K562 (cell line): ENCODE data around the gene SHISA5. TPM values are rescaled to one million over a fixed set of nuclear protein-coding genes. Genes with fewer than 3 reads are reported as not detected.

Experiments used
- ATAC-seq: fragments of 200-7000 bp; cut with Tn5 transposase; 3 replicates; pipeline ENCODE4 v1.9.1; 2020; ENCODE audit warnings: moderate library complexity
- BruUV-seq: library from RNA; stranded (reverse); fragments of 400-500 nt; replicated peaks from 2 replicates; lab custom pipeline; 2021; lab: Mats Ljungman, UMichigan
- CTCF ChIA-PET: fragments of 300-600 bp; formaldehyde crosslinking; extraction: SDS; loops from one replicate; lab custom pipeline; 2021; ENCODE audit warnings: low intra/inter-chr PET ratio; lab: Yijun Ruan, JAX
- POLR2A ChIA-PET: fragments of 300-600, 350-650 bp; sonication (Branson Sonifier 250); formaldehyde crosslinking; extraction: SDS; loops from one replicate; lab custom pipeline; 2021; ENCODE audit warnings: antibody characterized with exemption, inconsistent platforms; lab: Yijun Ruan, JAX
- DNase-seq, 4 experiments: peaks; one replicate each; pipeline versions ENCODE4 v3.0.0 to v3.0.0-alpha.2; 2011 to 2018; ENCODE audit warnings: low spot score in 3 of 4, mixed read lengths in 3 of 4; ENCODE audit errors: extremely low read depth in 1 of 4
- FAIRE-seq: peaks from 2 replicates; lab custom pipeline; 2011; peaks lifted over from hg19 to GRCh38; lab: Jason Lieb, UNC
- H2AFZ ChIP-seq: 2 replicates; pipeline ENCODE4 v1.6.0; 2011; ENCODE audit warnings: low read depth, low read length, control low read depth, inconsistent platforms
- H3K27ac ChIP-seq: fragments of 200-600 bp; 3 replicates; pipeline ENCODE4 v1.8.0; 2011; ENCODE audit warnings: low read depth, mild to moderate bottlenecking, control low read depth, inconsistent platforms, low read length, moderate library complexity, mixed read lengths; ENCODE audit errors: extremely low read depth
- H3K27me3 ChIP-seq, 2 experiments: fragments of 300-600 bp in 1 of 2; 2 replicates in 1 of 2; 3 replicates in 1 of 2; pipeline versions ENCODE4 v1.6.0 to v1.8.0; 2011; ENCODE audit warnings: inconsistent platforms in 2 of 2, low read length in 2 of 2, mild to moderate bottlenecking in 1 of 2, mixed read lengths in 1 of 2, moderate library complexity in 1 of 2; ENCODE audit not compliant: control insufficient read depth in 2 of 2, insufficient read depth in 2 of 2
- H3K36me3 ChIP-seq: fragments of 300-600 bp; 3 replicates; pipeline ENCODE4 v1.8.0; 2011; ENCODE audit warnings: mild to moderate bottlenecking, low read length, inconsistent platforms; ENCODE audit not compliant: control insufficient read depth, insufficient read depth
- H3K4me1 ChIP-seq, 2 experiments: fragments of 200-600 bp in 1 of 2; replicated peaks in 1 of 2; 2 replicates in 1 of 2; 3 replicates in 1 of 2; pipeline versions ENCODE4 v1.5.1 to v1.8.0; 2011; ENCODE audit warnings: inconsistent platforms in 2 of 2, low read length in 2 of 2, mild to moderate bottlenecking in 1 of 2, mixed read lengths in 1 of 2, moderate library complexity in 1 of 2; ENCODE audit not compliant: control insufficient read depth in 2 of 2, insufficient read depth in 2 of 2
- H3K4me2 ChIP-seq: 2 replicates; pipeline ENCODE4 v1.6.1; 2011; ENCODE audit warnings: low read length, control low read depth, inconsistent platforms, mixed read lengths; ENCODE audit not compliant: insufficient read depth
- H3K4me3 ChIP-seq: fragments of 200-600 bp; sonication (generic), shearing (Covaris generic); 2 replicates; pipeline ENCODE4 v1.5.1; 2016; ENCODE audit warnings: control low read depth, inconsistent platforms
- H3K79me2 ChIP-seq: fragments of 200-600 bp; 3 replicates; pipeline ENCODE4 v1.8.0; 2011; ENCODE audit warnings: low read length, inconsistent platforms; ENCODE audit not compliant: control insufficient read depth, insufficient read depth
- H3K9ac ChIP-seq, 2 experiments: 2 replicates each; pipeline versions ENCODE4 v1.6.0 to v1.6.1; 2011; ENCODE audit warnings: low read depth in 2 of 2, low read length in 2 of 2, control low read depth in 1 of 2, inconsistent platforms in 1 of 2, mild to moderate bottlenecking in 1 of 2, mixed read lengths in 1 of 2; ENCODE audit not compliant: insufficient read depth in 1 of 2
- H3K9me1 ChIP-seq: one replicate; pipeline ENCODE4 v1.6.0; 2011; ENCODE audit warnings: inconsistent platforms, mild to moderate bottlenecking, low read length, moderate library complexity; ENCODE audit not compliant: control insufficient read depth, insufficient read depth
- H3K9me3 ChIP-seq: replicated peaks from 2 replicates; pipeline ENCODE4 v1.5.1; 2011; ENCODE audit warnings: low read depth, low read length, inconsistent platforms; ENCODE audit not compliant: control insufficient read depth, insufficient read depth
- H4K20me1 ChIP-seq: replicated peaks from 2 replicates; pipeline ENCODE4 v1.6.1; 2011; ENCODE audit warnings: low read length, inconsistent platforms, mixed read lengths; ENCODE audit not compliant: control insufficient read depth, insufficient read depth
- DEAF1 ChIP-seq: fragments of 450-650 bp; formaldehyde crosslinking; IDR thresholded peaks from 2 replicates; pipeline ENCODE4 v1.4.0; 2020; ENCODE audit warnings: mild to moderate bottlenecking, moderate library complexity
- ZNF165 ChIP-seq: fragments of 250-450 bp; sonication (Bioruptor Pico); IDR thresholded peaks from 2 replicates; pipeline ENCODE4 v1.4.0; 2020; ENCODE audit warnings: borderline replicate concordance
- ZNF318 ChIP-seq, 2 experiments: fragments of 450-650 bp; IDR thresholded peaks; 2 replicates each; pipeline ENCODE4 v1.6.1; 2016; ENCODE audit warnings: mild to moderate bottlenecking in 2 of 2, borderline replicate concordance in 1 of 2, low read depth in 1 of 2, moderate library complexity in 1 of 2
- WGBS: fragments of 100-300 bp; shearing (Covaris generic); methylation state at CpG from one replicate; pipeline ENCODE4 v1.1.6; 2016; ENCODE audit warnings: low coverage, mixed read lengths; ENCODE audit not compliant: insufficient coverage; ENCODE audit errors: missing lambda C conversion rate; 5-methylcytosine and 5-hydroxymethylcytosine counted together
- in situ Hi-C: fragments of 300-500 bp; cut with MboI; formaldehyde crosslinking; loops from 4 replicates; pipeline ENCODE4 v1.15.0; 2018; ENCODE audit warnings: inconsistent platforms, mixed read lengths
- intact Hi-C: fragments of 100-400 bp; cut with micrococcal nuclease; formaldehyde crosslinking; loops from 2 replicates; pipeline ENCODE4 v1.14.2; 2022
- polyA plus RNA-seq, 8 experiments: library from polyadenylated mRNA; depleted of rRNA in 4 of 8; stranded (reverse) in 5 of 8; unstranded in 3 of 8; fragments of >200 nt; fragmentation: Nextera tagmentation in 2 of 8; fragmentation: Illumina TruSeq in 1 of 8; extraction: Ambion mirVana in 2 of 8; extraction: Trizol in 1 of 8; gene quantifications; 2 replicates each; pipeline versions ENCODE4 v1.2.1 to v1.2.3, GENCODE V29; 2011 to 2014; ENCODE audit warnings: inconsistent platforms in 1 of 8, missing spikeins in 1 of 8
- total RNA-seq, 7 experiments: library from RNA; depleted of rRNA in 6 of 7; stranded (reverse); fragments of >200 nt in 6 of 7; fragmentation: Illumina TruSeq in 2 of 7; extraction: Trizol in 2 of 7; gene quantifications; 2 replicates each; pipeline versions ENCODE4 v1.2.1 to v1.2.3, GENCODE V29; 2011 to 2021; ENCODE audit warnings: low replicate concordance in 1 of 7
- TF ChIP-seq, protein P1 (sequence below): fragments of 250-450 bp; sonication (Bioruptor Pico); IDR thresholded peaks from 2 replicates; pipeline ENCODE4 v1.8.0; 2022; ENCODE audit warnings: inconsistent platforms
- TF ChIP-seq, protein P2 (sequence below): sonication (generic); formaldehyde crosslinking; IDR thresholded peaks from 2 replicates; pipeline ENCODE4 v1.8.0; 2022; ENCODE audit warnings: mild to moderate bottlenecking, missing genetic modification reagents, borderline replicate concordance

Gene SHISA5
- total and polyA plus RNA-seq, 9 of the 15 experiments (the other 6 are each of a cell fraction or from before 2014, with no cell fraction given): 8.4 to 85.8 (median 56.1) TPM

- TF ChIP-seq DEAF1 (CRISPR knock-in tag): no peak
- TF ChIP-seq ZNF165 (CRISPR knock-in tag): no peak
Observed at GRCh38 chr3:48419597-48419996, 84.4 kb downstream of the SHISA5 start (continued).

DNA sequence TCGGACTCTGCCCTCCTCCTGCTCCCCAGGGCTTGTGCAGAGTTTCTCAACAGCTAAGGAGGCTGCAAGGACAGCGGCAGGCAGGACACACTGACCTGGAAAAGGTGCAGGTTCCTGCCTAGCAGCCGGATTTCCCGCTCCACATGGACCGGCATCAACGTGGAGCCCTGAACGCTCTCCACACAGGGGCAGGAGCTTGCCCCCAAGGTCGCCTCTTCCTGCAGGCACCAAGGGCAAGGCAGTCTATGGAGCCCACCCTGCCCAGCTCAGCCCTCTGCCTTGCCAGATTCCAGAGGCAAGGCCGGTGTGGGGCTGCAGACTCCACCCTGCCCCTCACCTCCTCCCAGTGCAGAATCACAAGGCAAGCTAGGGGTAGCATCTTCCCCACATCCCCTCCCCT lies 84.8 kb downstream of the SHISA5 start:
- H3K27ac ChIP-seq: no peak overlapping the region
- no peaks in the 10 kb centered on the region for H3K9me1 ChIP-seq
- WGBS: 61% methylated on average over 5 of the region's 9 CpGs
- no peak overlapping the region; a peak in 1 of 4 replicates for H3K9ac ChIP-seq
- no peaks in the 10 kb centered on the region for H3K9me3 ChIP-seq
- no peak overlapping the region for H3K4me3 ChIP-seq
- no peak for DNase-seq
- H4K20me1 ChIP-seq: no peaks in the 10 kb centered on the region
- H3K27me3 ChIP-seq: no peaks in the 10 kb centered on the region
- BruUV-seq: no TSS peak
- no peaks in the 10 kb centered on the region for H3K79me2 ChIP-seq
- in situ Hi-C loops: no loop called here
- no peak overlapping the region for H3K4me2 ChIP-seq
- ChIA-PET CTCF (no interaction called here), POLR2A (interaction anchor here (0.9 to 1.2 kb wide), 2 partner anchors 11 to 13 kb away, joined by 3 to 4 read pairs; no protein-coding TSS in a partner anchor)
- no peak for ATAC-seq
- H3K4me1 ChIP-seq: peaks cover 0 to 14% of the 10 kb centered on the region in 2 experiments; a peak in 2 of 5 replicates
- intact Hi-C loops: no loop called here
- FAIRE-seq: no peak
- H2AFZ ChIP-seq: no peak overlapping the region
- H3K36me3 ChIP-seq: no peaks in the 10 kb centered on the region
- TF ChIP-seq, protein P1, sequence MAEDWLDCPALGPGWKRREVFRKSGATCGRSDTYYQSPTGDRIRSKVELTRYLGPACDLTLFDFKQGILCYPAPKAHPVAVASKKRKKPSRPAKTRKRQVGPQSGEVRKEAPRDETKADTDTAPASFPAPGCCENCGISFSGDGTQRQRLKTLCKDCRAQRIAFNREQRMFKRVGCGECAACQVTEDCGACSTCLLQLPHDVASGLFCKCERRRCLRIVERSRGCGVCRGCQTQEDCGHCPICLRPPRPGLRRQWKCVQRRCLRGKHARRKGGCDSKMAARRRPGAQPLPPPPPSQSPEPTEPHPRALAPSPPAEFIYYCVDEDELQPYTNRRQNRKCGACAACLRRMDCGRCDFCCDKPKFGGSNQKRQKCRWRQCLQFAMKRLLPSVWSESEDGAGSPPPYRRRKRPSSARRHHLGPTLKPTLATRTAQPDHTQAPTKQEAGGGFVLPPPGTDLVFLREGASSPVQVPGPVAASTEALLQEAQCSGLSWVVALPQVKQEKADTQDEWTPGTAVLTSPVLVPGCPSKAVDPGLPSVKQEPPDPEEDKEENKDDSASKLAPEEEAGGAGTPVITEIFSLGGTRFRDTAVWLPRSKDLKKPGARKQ: no peak
- TF ChIP-seq, protein P2, sequence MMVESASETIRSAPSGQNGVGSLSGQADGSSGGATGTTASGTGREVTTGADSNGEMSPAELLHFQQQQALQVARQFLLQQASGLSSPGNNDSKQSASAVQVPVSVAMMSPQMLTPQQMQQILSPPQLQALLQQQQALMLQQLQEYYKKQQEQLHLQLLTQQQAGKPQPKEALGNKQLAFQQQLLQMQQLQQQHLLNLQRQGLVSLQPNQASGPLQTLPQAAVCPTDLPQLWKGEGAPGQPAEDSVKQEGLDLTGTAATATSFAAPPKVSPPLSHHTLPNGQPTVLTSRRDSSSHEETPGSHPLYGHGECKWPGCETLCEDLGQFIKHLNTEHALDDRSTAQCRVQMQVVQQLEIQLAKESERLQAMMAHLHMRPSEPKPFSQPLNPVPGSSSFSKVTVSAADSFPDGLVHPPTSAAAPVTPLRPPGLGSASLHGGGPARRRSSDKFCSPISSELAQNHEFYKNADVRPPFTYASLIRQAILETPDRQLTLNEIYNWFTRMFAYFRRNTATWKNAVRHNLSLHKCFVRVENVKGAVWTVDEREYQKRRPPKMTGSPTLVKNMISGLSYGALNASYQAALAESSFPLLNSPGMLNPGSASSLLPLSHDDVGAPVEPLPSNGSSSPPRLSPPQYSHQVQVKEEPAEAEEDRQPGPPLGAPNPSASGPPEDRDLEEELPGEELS: no peak
- TF ChIP-seq ZNF318 (IDR thresholded peaks at IDR 0.05; ENCODE audit: borderline replicate concordance in 1 of 2, low read depth in 1 of 2): no peak
